Measurements from ENCODE around the gene PPFIBP2.

The PPFIBP2 gene
- total RNA-seq = 4.1 to 10.7 reads per million in 2 experiments

DNA sequence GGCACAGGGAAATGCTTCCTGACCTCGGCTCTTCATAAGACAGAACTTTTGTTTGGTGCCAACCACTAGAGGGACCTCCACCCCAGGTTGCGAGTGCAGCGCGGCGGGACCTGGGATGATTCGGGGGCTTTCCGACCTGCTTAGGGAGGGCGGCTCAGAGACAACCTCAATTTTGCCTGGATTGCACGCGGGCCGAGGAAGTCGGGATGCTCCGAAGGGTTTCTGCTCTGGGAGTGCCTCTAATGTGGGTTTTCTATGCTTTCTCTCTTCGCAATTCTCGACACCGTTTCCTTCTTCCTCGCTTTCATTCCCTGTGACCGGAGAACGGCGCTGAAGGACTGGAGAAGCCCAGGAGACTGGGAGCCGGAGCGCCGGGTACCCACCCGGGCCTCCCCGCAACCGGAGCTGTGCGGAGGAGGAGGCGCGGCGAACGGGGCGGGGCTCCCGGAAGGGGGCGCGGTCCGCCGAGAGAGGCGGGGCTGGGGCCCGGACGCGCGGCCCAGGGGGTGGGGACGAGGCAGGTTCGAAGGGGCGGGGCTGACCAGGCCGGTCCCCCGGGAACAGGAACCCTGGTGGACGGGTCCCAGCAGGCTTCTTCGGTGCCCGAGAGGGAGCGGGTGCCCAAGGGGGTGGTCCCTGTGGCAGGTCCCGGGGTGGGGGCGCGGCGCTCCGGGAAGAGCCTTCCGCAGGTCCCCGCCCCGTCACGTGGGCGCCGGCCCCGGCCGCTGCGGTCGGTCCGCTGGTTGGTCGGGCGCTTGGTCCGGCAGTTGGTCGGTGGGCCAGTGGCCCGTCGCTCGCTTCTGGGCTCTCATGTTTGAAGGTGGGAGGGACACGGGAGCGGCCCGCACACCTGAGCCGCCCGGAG, at the start of gene PPFIBP2:
TSS of gene PPFIBP2 (plus strand) at position 766 of the 865 bp plus-strand sequence. CDS start 35,477 bp downstream, outside the sequence.
- peak; percentile 70 for DNase-seq (ENCODE audit: low read depth)

DNA sequence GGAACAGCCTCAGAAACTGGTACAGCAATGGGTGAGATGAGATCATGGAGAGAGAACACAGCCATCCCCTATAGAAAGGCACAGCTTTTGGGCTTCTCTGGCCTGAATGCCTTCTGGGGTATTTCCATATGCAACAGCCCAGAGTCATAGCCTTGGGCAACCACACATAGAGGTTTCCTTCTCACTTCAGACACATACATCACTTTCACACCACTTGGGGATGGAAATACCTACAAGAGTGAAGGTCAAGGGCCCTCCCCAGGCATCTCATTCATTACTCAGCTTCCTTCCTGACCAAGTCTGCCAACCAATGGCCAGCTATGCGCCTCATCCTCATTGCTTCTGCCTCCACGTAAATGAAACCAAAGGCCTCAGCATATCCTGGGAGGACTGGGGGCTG, 46.1 kb upstream of the PPFIBP2 start:
- DNase-seq (ENCODE audit: low read depth) = no peak

DNA sequence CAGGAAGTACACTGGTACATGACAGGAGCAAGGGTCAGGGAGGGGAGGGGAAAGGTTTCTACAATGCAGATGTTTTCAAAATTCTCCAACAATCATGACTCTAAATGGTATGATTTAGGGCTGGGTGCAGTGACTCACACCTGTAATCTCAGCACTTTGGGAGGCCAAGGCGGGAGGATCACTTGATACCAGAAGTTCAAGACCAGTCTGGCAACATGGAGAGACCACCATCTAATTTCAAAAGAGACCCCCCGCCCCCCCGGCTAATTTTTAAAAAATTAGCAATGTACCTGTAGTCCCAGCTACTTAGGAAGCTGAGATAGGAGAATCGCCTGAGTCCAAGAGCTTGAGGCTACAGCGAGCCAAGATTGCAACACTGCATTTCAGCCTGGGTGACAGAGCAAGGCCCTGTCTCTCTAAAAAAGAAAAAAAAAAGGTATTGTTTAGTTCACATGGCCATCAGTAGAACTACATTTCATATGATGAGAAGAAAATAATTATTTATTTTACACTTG, 44.4 kb upstream of the PPFIBP2 start:
- no peak for DNase-seq (ENCODE audit: low read depth)

DNA sequence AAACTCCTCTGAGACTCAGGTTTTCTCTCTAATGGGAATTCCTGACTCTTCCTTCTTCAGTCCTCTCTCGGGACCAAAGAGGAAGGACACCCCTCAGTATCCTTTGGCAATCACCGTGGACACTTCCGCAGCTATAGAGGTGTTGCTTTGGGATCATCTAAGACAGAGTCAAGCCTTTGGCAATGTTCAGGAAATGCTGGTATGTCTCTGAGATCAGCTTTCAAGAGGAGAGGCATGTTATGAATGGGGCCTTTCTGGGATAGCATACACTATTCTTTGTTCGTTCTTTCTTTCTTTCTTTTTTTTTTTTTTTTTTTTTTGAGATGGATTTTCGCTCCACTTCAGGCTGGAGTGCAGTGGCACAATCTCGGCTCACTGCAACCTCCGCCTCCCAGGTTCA, 42.7 kb upstream of the PPFIBP2 start:
- no peak for DNase-seq (ENCODE audit: low read depth)

DNA sequence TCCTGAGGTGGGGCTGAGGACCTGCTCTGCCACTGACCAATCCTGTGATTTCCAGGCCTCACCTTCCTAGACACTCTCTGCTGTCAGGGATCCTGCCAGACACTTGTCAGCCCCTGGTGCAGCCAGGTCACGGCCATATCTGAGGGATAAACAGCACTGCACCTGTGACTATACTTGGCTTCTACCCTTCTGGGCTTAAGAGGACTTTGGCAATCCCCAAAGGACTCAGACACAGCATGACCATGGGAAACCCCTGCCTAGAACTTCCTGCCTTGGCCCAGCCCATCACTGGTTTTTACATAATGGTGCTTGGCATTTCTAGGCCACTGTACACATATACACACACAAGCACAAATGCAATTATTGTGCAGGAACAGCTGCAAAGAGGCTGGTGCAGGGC, 40.1 kb upstream of the PPFIBP2 start:
- DNase-seq (ENCODE audit: low read depth) = no peak

DNA sequence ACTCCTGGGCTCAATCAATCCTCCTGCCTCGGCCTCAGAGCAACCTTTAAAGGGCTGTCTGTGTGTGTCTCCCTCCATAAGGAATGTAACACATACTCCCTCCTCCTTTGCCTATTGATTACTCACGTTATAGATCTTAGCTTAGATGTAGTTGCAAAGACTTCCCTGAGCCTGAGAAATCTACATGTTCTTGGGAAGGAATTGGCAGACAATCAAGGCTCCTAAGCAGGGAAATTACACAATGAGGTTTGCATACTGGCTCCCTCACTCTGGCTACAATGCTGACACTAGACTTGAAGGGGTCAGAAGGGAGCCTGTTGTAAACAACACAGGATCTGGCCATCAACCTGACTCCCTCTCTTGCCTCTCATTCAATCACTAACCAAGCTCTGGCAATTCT, 33.7 kb upstream of the PPFIBP2 start:
- DNase-seq (ENCODE audit: low read depth) = no peak

DNA sequence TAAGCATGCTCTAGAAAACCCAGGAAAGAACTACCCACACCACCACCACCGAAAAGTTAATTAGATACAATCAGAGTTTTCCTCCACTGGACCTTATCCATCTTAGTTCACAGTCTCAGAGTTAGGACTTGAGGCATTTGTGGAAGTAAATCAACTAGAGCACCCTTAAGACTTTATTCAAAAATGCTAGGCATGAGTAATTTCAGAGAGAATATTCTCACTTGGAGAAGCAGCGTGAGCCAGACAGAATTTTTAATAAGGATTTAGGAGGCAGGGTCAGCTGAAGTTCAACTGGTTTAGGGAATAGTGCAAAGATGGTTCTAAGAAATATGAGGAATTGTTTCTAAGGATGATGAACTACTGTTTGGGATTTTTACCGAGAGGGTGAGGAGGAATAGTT, 29.7 kb upstream of the PPFIBP2 start:
- DNase-seq (ENCODE audit: low read depth) = no peak

DNA sequence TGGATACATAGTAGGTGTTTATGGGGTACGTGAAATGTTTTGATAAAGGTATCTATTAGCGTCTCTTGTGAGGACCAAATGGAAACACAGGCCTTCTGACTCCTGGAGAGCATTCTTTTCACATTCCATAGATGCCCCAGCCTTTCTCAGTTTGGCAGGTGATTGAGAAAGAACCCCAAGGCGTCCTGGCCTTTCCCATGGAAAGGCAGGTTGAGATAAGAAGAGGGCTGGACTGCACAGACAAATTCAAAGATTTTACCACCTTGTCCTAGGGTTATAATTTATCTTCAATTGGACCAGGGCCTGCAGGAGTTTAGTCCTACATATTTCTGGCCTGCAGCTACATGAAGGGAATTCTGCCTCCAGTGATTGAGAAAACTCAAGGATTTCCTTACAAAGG, 29.2 kb upstream of the PPFIBP2 start:
- DNase-seq (ENCODE audit: low read depth) = no peak

DNA sequence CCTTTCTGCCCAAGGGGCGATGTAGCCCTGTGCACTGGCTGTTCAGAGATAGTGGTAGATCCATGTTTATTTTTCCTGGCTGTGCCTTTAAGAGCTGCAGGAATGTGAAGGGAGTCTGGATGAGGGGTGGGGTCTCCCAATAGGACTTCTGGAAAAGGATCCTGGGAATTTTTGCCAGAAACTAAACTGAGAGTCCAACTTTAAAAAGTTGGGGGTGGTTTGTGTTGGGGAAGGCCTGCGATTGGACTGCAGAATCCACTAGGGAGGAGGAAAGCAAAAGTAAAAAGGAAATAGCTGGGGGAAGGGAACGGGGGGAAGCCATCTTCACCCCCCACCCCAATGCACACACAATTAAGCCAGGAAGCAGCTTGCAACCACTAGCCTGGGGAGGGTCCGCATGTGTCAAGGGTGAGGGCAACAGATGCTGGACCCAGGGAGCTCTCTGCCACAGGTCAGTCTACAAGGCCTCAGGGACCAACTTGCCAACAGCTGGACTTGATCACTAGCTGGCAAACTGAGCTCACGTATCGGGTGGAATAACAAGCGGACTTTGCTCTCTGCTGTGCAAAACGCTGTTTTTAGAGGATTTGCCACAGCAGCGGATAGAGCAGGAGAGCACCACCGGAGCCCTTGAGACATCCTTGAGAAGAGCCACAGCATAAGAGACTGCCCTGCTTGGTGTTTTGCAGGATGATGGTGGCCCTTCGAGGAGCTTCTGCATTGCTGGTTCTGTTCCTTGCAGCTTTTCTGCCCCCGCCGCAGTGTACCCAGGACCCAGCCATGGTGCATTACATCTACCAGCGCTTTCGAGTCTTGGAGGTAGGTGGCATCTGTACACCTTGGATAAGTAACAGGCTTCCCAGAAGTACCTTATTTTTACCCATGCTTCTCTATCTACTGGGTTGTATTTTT, 28.4 kb upstream of the PPFIBP2 start, which contains the start of gene OLFML1:
TSS of gene OLFML1 (plus strand) at position 321 of the 912 bp plus-strand sequence. CDS start at position 691, 370 bp downstream.
- DNase-seq (ENCODE audit: low read depth) = no peak

DNA sequence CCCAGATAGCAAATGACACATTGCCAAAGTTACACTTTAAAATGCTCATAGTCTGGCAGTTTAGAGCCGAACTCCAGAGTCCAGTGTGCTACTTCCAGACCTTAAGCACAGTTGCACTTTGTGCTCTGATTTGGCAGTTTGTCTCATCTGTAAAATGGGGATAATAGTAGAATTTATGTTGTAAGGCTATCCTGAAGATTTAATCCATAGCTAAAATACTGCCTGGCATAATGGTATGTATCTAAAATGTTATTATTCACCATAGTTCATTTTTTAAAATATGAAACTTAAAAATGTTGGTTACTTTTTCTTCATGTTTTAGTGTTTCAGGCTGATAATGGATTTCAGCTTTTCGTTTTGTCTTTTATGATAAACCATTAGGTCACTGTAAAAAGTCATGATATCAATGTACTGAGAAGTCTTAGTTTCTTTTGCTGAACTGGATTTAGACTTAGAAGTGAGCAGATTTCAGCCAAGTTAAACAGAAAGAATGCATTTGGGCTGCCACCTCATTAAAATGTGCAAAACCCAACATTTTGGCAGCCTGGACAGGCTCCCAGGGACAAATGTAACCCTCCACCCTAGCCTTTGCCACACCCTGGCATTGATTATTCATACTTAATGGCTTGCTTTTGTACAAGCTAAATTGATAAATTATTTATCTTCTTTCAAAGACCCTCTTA, 27.6 kb upstream of the PPFIBP2 start:
- no peak for DNase-seq (ENCODE audit: low read depth)

DNA sequence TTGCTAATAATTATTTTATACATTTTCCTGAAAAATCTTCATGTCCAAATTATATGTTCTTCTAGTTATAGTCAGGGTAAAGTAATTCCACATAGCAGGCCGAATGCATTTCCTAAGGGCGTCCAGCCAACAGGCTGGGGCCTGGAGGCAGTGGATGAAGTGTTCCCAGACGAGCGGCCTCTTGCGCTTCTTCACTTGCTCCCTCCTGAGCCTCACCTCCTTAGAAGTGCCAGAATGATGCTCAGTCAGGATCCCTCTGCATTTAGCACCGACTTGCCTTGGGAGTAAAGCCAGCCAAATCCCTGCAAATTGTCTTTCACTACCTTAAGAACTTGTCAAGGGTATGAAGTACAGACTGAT, 27.0 kb upstream of the PPFIBP2 start:
- DNase-seq (ENCODE audit: low read depth) = no peak

DNA sequence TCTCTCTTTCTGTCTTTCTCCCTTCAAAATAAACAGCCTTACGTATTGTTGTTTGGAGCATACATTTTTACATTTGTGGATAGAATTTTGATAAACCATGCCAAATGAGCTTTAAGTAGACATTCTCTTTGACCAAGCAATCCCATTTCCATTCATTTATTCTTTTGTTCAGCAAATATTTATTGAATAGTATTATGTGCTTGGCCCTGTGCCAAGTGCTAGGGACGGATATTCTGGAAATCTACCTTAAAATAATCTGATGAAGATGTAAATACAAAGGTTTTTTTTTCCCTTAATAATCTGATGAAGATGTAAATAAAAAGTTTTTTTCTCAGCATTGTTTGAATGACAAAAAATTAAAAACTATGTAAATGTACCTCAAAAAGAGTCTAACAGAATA, 26.4 kb upstream of the PPFIBP2 start:
- DNase-seq (ENCODE audit: low read depth) = no peak

DNA sequence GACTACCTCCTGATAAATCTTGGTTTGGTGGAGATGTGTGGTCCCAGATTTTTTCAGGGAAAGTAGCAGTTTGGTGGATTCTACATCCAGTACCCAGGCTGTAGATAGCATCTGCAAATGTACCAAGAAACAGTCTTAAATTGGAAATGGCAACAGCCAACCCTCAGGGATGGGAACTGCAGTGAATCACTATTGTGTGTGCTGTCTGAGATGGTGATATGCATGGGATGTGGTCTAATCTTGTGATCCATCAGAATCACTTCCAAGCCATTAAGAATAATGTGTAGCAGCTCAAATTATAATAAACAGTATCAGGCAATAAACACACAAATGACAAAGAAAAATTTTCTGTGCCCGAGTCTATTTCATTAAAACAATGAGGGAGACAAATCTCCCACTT, 25.1 kb upstream of the PPFIBP2 start:
- no peak for DNase-seq (ENCODE audit: low read depth)

DNA sequence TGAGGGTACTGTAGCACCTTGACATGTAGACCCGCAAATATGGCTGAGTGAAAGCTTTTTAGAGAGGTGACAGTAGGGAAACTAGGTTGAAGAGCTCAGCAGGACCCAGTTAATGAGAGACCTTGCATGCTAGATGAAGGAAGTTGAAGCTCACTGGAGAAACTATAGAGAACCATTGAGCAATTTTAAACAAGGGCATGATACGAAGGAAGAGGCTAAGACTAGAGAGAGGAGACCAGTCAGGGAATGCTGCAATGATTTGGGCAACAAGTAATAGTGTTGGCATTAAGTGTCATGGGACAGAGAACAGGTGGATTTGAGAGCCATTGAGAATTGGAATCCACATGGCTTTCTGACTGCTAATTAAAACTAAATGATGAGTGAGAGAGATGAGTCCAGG, 24.4 kb upstream of the PPFIBP2 start:
- DNase-seq (ENCODE audit: low read depth) = no peak

DNA sequence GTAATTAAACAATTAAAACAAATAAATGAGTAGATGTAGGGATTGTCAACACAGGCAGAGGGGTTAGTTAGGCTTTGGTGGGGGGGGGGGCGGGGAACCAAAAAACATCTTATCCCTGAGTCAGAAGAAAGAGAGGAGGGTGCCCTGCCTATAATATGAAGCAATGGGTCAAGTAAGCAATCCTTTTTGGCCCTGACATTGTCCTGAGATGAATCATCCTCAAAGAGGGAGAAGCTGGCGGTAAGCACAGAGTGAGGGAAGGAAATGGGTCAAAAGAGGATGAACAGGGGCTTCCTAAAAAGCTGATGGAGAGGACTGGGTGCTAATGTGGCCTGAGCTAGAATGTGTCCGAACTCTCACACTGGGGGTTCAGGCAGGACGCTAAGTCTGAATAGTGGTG, 23.7 kb upstream of the PPFIBP2 start:
- no peak for DNase-seq (ENCODE audit: low read depth)

DNA sequence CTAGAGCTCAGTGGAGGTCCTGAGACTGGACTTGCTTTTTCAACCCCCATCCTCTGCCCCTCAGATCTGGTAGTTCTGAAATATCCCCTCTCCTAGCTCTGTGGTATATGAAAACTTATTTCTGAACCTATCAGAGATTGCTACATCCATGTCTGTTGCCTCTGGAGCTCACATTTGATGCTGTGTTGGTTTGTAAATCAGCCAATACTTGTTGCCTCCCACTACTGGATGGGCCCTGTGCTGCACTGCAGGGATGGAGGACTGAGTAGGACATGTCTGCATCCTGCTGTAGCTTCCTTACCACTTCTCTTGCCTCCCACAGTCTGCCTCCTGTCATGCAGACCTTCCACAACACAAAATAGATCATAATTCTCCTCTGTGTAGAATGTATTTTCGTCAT, 23.3 kb upstream of the PPFIBP2 start:
- no peak for DNase-seq (ENCODE audit: low read depth)

DNA sequence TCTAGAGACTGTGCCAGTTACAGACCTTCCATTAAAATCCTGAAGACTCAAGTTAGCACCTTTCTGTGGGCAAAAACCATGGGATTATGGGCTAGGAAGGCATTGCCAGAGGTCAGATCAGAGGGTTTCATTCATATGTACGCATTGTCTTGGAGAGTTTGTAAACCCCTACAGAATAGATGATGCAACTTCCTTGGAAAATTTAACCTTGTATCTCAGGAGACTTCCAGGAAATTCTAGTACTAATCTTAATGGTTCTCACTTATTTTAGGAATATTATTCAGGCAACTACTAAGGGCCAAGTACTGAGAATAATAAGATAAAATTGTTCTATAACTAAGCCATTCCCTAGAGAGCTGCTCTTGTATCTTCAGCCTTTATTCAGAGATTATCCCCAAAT, 21.5 kb upstream of the PPFIBP2 start:
- DNase-seq (ENCODE audit: low read depth) = no peak

DNA sequence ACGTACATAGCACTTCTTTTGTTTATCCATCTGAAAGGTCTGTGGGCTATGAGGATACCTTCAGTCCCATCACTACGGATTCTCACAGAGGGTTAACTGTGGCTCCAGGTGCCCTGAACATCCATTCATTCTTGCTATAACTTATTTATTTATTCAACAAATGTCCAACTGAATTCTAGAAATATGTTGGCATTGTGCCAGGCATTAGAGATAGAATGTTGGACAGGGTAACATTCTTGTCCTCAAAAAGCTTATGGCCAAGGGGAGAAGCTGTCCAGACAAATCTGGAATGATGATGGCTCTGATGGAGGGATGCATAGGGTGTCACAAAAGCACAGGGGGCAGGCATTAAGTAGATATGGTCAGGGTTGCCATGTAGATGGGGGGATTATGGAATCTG, 20.1 kb upstream of the PPFIBP2 start:
- no peak for DNase-seq (ENCODE audit: low read depth)

DNA sequence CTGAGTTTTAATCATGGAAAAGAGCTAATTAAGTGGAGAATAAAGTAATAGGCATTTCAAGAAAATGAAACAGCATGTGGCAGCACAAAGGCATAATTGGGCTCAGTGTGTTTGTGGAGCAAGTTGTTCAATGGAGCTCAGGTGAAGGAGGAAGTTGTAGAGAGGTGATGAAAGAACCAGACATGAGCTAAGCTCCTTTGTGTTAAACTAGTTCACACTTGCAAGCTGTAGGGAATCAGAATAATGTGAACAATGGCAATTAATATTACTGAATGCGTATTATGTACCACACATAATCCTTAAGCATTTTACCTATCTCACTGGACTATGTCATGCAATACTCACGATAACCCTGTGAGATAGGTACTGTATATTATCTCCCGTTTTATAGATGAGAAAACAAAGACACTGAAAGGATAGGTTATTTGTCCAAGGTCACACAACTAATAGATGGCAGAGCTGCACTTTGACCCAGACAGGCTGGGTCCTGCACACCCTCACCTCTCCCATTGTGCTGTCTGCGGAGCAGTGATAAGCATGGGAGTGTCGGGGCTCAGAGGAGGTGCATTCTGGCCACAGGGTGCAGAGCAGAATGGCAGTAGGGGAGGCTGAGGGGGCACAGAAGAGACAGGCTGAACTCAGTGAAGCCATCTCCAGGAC, 19.6 kb upstream of the PPFIBP2 start:
- DNase-seq (ENCODE audit: low read depth) = no peak

DNA sequence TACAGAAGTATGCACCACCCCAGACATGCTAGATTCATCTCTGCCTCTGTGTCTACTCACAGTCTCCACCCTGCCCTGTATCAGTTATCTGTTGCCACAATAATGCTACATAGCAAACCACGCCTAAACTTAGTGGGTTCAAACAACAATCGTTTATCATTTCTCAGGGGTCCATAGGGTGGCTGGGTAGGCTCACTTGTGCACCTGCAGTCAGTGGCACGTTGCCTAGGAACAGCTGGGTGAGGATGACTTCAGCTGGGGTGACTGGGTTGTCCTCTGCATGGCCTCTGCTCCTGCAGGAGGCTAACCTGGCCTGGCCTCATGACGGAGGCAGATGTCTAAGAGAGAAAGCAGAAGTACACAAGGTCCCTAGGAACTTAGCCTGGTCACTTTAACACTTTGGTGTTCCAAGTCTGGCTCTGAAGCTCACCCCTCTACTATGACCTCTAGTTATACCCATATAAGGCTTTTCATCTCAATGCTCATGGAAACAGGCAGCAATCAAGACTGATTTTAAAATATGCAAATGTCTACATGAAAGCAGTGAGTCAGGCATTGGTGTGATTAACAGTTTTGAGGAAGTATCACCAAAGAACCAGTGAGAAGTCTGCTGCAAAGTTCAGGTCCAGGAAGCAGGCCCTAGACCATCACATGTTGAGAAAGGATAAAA, 17.8 kb upstream of the PPFIBP2 start:
- no peak for DNase-seq (ENCODE audit: low read depth)

DNA sequence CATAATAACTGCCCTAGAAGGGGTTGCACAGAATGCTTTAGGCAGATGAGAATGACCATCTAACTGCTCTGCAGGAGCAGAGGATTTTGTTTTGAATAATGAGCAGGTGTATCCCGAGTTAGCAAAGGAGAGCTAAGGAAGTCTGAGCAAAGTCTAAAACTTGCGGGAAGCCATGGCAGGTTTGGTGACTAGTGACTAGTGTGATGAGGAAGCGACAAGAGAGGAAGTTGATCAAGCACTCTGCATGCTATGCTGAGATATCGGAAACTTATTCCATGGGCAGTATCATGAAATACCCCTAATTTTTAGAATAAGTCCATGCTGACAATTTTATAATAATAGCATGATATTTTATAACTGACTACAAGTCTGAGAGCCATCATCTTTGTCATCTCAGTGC, 15.6 kb upstream of the PPFIBP2 start:
- no peak for DNase-seq (ENCODE audit: low read depth)

All from T follicular helper cell (primary cell).